Stimulated activated CD4-positive, alpha-beta T cell treated with anti-CD3 and anti-CD28 coated beads, Interleukin-2, amount 100 ng/mL, for 24 hours (primary cell): Measurements from ENCODE around the gene PLRG1.
"Not testable (repeated sequence)": the region's sequence is repeated elsewhere in the genome, so short reads cannot be mapped to it uniquely, and the experiment has no call there.

Experiments used
- DNase-seq, 2 donors: peaks; one replicate each; pipeline ENCODE4 v3.0.0-alpha.2; 2020

Gene PLRG1

GRCh38 chr4:154549894-154550790 is at the start of gene PLRG1:
TSS of gene PLRG1 (minus strand) at chr4:154550400. CDS start at chr4:154550308, 92 bp downstream.
- peak; percentile 96 for DNase-seq

DNA sequence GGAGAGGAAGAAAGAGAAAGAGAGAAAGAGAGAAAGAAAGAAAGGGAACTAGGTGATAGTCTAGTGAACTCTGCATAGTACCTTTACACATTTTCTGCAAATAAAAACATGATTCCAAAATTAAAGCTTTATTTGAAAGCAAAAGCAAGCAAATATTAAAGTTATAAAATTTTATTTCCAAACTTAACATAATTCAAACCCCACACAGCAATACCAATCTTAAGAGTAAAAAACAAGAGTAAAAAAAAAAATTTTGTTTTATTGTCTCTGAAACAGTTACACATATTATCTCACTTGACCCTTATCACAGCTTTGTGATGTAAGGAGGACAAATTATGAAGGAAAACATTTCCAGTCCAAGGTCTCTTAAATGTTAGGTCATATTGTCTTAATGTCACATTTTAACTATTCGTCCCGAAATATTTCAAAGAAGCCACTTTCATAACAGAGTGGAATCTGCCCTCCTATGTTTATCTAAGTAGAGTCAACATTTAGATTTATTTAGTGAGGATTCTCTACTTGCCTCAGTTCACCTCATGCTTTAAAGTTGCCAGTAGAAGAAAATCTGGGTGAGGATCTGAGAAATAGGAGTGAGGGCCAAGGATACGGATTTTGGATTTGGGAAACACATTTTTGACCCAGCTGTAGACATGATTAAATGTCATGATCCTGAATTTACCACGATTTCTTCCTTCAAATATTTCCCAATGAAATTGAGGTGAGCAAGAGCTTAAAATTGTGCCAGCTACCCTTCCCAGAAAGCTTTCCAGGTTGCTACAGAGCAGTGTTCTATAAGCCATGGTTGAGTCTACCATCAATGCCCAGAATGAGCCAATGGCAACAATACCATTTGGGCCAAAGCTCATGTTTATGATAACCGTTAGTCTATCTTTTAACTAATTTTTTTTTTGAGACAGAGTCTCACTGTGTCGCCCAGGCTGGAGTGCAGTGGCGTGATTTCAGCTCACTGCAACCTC is 47.9 kb upstream of the PLRG1 start:
- no peak for DNase-seq

- not testable (repeated sequence) for DNase-seq
These were observed 47.1 kb upstream of the PLRG1 start for GRCh38 chr4:154597281-154597680.

DNA sequence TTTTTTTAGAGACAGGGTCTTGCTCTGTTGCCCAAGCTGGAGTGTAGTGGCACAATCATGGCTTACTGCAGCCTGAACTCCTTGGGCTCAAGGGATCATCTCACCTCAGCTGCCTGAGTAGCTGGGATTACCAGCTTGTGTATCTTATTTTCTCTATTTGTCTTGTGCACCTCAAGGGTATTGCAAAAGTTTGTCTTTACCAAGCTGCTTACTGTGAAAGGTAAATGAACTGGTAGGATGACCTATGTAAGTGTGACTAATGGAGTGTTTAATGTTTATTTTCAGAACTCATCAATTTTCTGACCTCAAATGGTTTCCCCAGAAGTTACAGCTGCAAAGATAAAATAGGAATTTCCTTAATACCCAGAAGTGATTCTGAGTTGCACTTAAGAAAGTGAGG is 45.6 kb upstream of the PLRG1 start:
- no peak for DNase-seq

- not testable (repeated sequence) for DNase-seq
These were observed 44.1 kb upstream of the PLRG1 start for GRCh38 chr4:154594343-154594742.

DNA sequence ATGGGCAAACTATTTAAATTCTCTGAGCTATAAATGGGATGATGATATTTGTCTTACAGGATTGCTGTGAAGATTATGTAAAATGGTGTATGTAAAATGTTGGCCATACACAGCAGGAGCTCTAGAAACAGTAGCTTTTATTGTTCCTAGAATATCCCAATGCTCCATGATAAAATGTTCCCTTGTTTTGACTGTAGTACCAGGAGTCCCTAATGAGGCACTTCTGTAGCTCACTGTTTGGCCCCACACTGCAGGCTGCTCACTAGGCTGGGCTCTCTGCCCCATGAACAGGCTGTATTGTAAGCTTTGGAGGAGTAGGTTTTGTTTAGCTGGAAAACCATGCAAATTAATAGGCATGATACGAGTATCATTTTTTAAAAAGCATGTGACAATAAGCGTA is 43.7 kb upstream of the PLRG1 start:
- DNase-seq: no peak

DNA sequence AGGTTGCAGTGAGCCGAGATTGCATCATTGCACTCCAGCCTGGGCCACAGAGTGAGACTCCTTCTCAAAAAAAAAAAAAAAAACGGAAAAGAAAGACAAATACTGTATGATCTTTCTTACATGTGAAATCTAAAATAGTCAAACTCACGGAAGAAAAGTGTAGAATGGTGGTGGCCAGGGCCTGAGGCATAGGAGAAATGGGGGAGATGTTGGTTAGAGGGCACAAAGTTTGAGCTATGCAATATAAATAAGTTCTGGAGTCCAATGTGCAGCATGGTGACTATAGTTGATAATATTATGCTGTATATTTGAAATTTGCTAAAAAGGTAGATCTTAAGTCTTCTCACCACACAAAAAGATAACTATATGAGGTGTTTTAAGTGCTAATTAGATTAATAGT is 41.7 kb upstream of the PLRG1 start:
- no peak for DNase-seq

DNA sequence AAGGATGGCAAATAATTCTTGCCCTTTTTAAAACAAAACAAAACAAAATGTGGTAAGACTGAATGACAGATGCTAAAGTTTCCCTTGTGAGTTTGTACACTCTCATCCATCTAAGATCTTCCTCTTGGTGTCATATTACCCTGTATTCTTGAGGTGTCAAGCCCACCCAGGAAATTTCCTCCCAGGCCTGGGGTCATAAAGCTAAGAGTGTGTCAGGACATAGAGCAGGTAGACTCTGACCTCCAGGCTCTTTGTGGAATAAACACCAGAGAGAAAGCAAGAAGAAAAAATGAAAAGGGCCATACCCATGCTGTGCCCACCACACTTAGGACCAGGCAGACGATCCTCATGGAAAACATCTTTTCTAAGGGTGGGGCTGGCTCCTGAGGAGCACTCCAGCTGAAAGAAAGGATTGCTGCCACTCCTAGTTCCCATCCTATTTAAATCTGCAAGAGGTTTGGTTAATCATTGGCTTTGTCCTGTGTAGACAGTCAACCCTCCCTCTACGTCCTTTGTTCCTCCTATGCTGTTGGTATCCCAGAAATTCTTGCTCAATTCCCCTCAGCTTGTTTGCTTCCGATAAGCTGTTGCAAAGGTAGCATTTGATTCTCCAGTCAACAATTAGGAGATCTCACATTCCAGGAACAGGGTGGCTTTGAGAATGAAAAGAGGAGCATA is 40.3 kb upstream of the PLRG1 start, which contains the start of gene FGA:
Gene FGA (minus strand): TSS at position 414 of the 678 bp plus-strand sequence. CDS start 55 bp downstream, at position 359.
- no peak for DNase-seq

DNA sequence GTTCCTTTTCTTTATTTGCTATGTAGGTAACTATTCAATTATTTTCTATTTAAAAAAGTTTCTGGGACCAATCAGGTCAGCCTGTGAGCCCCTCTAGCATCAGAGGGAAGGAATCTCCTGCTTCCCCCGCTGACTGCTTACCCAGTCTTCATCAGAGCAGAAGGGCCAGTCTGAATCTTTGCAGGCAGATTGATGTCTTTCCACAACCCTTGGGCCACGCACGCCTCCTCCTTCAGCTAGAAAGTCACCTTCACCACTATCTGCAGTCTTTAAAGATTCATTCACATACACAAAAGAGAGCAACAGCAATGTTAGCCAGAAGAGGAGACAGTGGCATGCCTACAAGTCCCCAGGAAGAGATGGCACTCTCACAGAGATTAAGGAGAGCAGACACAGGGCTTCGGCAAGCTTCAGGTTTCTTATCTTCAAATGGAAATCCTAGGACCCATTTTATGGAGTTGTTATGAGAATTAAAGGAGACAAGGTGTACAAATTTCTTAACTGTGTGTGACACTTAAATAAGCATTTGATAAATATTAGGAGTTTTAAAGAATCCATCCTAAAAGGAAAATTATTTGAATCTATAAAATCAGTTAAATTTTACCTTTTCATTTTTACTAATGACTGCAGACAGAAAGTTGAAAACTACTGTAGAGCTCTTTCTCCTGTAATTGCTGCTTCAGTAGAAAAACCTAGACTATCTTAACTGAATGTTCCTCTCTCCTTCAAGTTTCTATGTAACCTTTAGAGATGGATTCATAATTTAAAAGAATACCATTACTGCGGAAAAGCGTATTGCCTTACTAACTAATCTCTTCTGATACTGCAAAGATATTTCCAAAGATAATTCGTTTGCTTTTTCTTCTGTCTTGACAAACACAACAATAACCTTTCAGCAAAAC is 39.3 kb upstream of the PLRG1 start:
- no peak for DNase-seq

GRCh38 chr4:154588198-154588597 is 38.0 kb upstream of the PLRG1 start:
- DNase-seq: no peak

DNA sequence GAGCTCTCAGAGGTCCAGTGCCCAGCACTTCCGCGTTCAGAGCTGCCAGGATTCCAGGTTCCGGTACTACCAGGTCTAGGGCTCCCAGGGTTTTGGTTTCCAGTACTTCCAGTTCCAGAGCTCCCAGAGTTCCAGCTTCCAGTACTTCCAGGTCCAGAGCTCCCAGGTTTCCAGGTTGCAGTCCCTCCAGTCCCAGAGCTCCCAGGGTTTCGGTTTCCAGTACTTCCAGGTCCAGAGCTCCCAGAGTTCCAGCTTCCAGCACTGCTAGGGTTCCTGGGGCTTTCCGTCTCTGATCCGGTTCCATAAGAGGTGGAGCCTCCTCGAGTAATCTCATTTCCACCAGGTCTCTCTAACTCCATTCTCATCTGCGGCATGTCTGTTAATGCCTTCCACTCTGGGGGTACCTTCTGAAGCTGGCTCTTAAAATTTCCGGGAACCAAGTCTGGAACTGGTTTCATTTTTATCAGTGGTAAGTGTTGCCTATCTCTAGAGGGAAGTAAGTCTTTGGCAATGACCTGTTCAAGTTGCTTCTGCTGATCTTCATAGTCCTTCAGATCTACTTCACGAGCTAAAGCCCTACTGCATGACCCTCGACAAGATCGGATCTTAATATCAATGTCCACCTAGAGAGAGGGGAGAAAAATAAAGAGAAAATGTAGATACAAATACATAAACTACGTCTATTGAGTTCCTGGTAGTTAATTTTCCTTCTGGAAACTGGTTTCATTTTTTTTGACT is 36.3 kb upstream of the PLRG1 start:
- no peak for DNase-seq

- no peak for DNase-seq
These were observed 35.3 kb upstream of the PLRG1 start for GRCh38 chr4:154585369-154586018.

GRCh38 chr4:154584259-154584658 is 34.1 kb upstream of the PLRG1 start:
- DNase-seq: no peak

- no peak for DNase-seq
These were observed 33.5 kb upstream of the PLRG1 start for GRCh38 chr4:154583677-154584076.

GRCh38 chr4:154583230-154583629 is 33.0 kb upstream of the PLRG1 start:
- no peak for DNase-seq

GRCh38 chr4:154582723-154583122 is 32.5 kb upstream of the PLRG1 start:
- no peak for DNase-seq

DNA sequence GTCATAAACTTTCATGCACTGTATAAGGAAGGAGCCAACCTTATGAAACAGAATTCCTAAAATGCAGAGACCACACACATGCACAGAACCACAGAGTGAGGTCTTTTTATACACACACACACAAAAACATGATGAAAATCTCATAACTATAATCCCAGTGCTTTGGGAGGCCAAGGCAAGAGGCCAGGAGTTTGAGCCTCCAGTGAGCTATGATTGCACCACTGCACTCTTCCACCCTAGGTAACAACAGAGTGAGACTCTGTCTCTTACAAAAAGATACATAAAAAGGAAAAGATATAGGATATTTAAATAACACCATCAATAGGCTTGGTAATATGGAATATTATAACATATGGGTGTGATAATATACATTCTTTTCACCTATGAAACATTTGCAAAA is 29.7 kb upstream of the PLRG1 start:
- DNase-seq: no peak

DNA sequence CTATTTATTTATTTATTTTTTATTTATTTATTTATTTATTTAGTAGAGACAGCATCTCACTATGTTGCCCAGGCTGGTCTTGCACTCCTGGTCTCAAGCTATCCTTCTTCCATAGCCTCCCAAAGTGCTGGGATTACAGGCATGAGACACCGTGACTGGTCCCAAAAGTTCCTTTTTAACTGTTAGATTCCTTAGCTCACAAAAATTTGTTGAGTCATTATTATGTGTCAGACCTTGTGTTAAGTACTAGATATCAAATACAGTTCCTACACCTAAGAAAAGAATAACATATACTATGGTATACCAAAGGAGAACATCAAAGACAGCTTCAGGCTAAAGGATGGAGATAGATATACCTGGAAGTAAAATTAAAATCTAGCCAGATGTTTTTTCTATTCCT is 28.7 kb upstream of the PLRG1 start:
- no peak for DNase-seq

DNA sequence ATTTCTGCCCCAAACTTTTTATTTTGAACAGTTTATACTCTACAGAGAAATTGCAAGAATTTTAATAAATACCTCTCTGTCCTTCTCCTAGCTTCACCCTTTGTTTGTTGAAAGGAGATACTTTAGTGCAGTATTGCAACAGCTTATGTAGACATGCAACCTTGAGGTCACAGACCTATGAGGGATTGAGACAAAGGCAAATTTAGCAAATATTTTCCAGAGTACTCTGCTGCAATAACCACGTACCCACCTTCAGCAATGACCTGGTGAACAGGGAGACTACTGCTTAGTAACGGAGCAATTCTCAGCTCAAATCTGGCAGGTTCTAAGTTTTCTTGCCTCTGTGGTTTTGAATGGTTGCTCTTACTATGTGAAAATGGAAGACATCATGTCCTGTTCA is 27.1 kb upstream of the PLRG1 start:
- no peak for DNase-seq

- DNase-seq: no peak
These were observed 24.1 kb upstream of the PLRG1 start for GRCh38 chr4:154574311-154574710.
